BE2C (cell line): ENCODE results near the gene TMC8.
A peak's percentile ranks its signal among the peaks of the same experiment; 100 is the strongest.

ENCODE experiments used
- DNase-seq: peaks from one replicate; pipeline ENCODE4 v3.0.0-alpha.2; 2020
- H3K27me3 ChIP-seq: fragments of 250-450 bp; sonication (Bioruptor Pico); 2 replicates; pipeline ENCODE4 v1.5.1; 2020; ENCODE audit warnings: mild to moderate bottlenecking
- H3K36me3 ChIP-seq: fragments of 250-450 bp; sonication (Bioruptor Pico); 2 replicates; pipeline ENCODE4 v1.5.1; 2020; ENCODE audit warnings: mild to moderate bottlenecking
- H3K4me1 ChIP-seq: fragments of 250-450 bp; sonication (Bioruptor Pico); 2 replicates; pipeline ENCODE4 v1.5.1; 2020
- H3K4me3 ChIP-seq: 2 replicates; pipeline ENCODE4 v1.5.1; 2011; ENCODE audit warnings: low read depth, low read length
- H3K9me3 ChIP-seq: fragments of 250-450 bp; sonication (Bioruptor Pico); 2 replicates; pipeline ENCODE4 v1.5.1; 2020
- CTCF ChIP-seq: IDR thresholded peaks from 2 replicates; pipeline ENCODE4 v1.5.1; 2012; ENCODE audit warnings: mild to moderate bottlenecking, low read depth, low read length

The TMC8 gene

GRCh38 chr17:78116411-78116810 is 14.2 kb upstream of the TMC8 start:
- Histone ChIP-seq H3K36me3 (no peaks in the 10 kb centered on the region), H3K4me1 (peaks cover 8% of the 10 kb centered on the region), H3K4me3 (no peak overlapping the region), H3K9me3 (no peaks in the 10 kb centered on the region), H3K27me3 (no peaks in the 10 kb centered on the region)
- no peak for TF ChIP-seq CTCF
- no peak for DNase-seq

- peak overlapping the region; percentile 37 for H3K4me3 ChIP-seq
- H3K9me3 ChIP-seq, result no peaks in the 10 kb centered on the region
- no peaks in the 10 kb centered on the region for H3K36me3 ChIP-seq
- DNase-seq, result peak; percentile 81
- no peaks in the 10 kb centered on the region for H3K27me3 ChIP-seq
- peak; percentile 76 for TF ChIP-seq CTCF
- H3K4me1 ChIP-seq, result peaks cover 8% of the 10 kb centered on the region
Measured at GRCh38 chr17:78117027-78117981, 13.3 kb upstream of the TMC8 start.

GRCh38 chr17:78118801-78119241 is 11.8 kb upstream of the TMC8 start:
- no peaks in the 10 kb centered on the region for H3K36me3 ChIP-seq
- peaks cover 3% of the 10 kb centered on the region for H3K4me1 ChIP-seq
- TF ChIP-seq CTCF, result no peak
- no peak overlapping the region for H3K4me3 ChIP-seq
- DNase-seq, result no peak
- no peaks in the 10 kb centered on the region for H3K27me3 ChIP-seq
- no peaks in the 10 kb centered on the region for H3K9me3 ChIP-seq

GRCh38 chr17:78120537-78120936 is 10.0 kb upstream of the TMC8 start:
- DNase-seq, result no peak
- Histone ChIP-seq H3K4me1 (peaks cover 13% of the 10 kb centered on the region), H3K4me3 (no peak overlapping the region), H3K27me3 (no peaks in the 10 kb centered on the region), H3K36me3 (no peaks in the 10 kb centered on the region; the same call in 1 of the 2 replicates), H3K9me3 (no peaks in the 10 kb centered on the region)
- TF ChIP-seq CTCF, result no peak

- Histone ChIP-seq H3K36me3 (no peaks in the 10 kb centered on the region; the same call in 1 of the 2 replicates), H3K4me3 (no peak overlapping the region), H3K9me3 (no peaks in the 10 kb centered on the region), H3K4me1 (peaks cover 20% of the 10 kb centered on the region), H3K27me3 (no peaks in the 10 kb centered on the region)
- DNase-seq, result no peak
- no peak for TF ChIP-seq CTCF
Measured at GRCh38 chr17:78120971-78121800, 9.4 kb upstream of the TMC8 start.
